GM23338 (cell line): Measurements from ENCODE around the gene EHMT2. TPM values are rescaled to one million over a fixed set of nuclear protein-coding genes. Genes with fewer than 3 reads are reported as not detected.
"Not testable (repeated sequence)": the region's sequence is repeated elsewhere in the genome, so short reads cannot be mapped to it uniquely, and the experiment has no call there.

Experiments
- ATAC-seq: fragments of 200-7000 bp; cut with Tn5 transposase; 3 replicates; pipeline ENCODE4 v1.9.1; 2020
- DNase-seq: peaks from one replicate; pipeline ENCODE4 v3.0.0-alpha.2; 2015; ENCODE audit warnings: low spot score
- H2AFZ ChIP-seq: fragments of 200-600 bp; sonication (generic); 2 replicates; pipeline ENCODE4 v1.8.0; 2016; ENCODE audit warnings: antibody characterized with exemption, mild to moderate bottlenecking, moderate library complexity
- H3F3A ChIP-seq: fragments of 200-600 bp; sonication (generic); replicated peaks from 2 replicates; pipeline ENCODE4 v1.8.0; 2017; ENCODE audit warnings: antibody characterized with exemption, mixed run types, low read depth
- H3K27ac ChIP-seq: fragments of 200-600 bp; sonication (generic); 2 replicates; pipeline ENCODE4 v1.6.1; 2016; ENCODE audit warnings: low read depth
- H3K27me3 ChIP-seq: fragments of 200-600 bp; sonication (generic); 2 replicates; pipeline ENCODE4 v1.8.0; 2016; ENCODE audit warnings: mild to moderate bottlenecking, mixed run types, moderate library complexity; ENCODE audit not compliant: insufficient read depth
- H3K36me3 ChIP-seq: fragments of 200-600 bp; sonication (generic); 2 replicates; pipeline ENCODE4 v1.8.0; 2016; ENCODE audit warnings: mild to moderate bottlenecking; ENCODE audit not compliant: insufficient read depth
- H3K4me1 ChIP-seq: fragments of 200-600 bp; sonication (generic); 2 replicates; pipeline ENCODE4 v1.8.0; 2016; ENCODE audit warnings: mild to moderate bottlenecking, moderate library complexity; ENCODE audit not compliant: insufficient read depth
- H3K4me2 ChIP-seq: fragments of 200-600 bp; sonication (generic); 2 replicates; pipeline ENCODE4 v1.7.1; 2017; ENCODE audit warnings: mixed run types
- H3K4me3 ChIP-seq: fragments of 200-600 bp; sonication (generic); 2 replicates; pipeline ENCODE4 v1.6.1; 2016; ENCODE audit warnings: mixed run types
- H3K79me2 ChIP-seq: fragments of 200-600 bp; sonication (generic); replicated peaks from 2 replicates; pipeline ENCODE4 v1.8.0; 2017; ENCODE audit warnings: mild to moderate bottlenecking; ENCODE audit not compliant: insufficient read depth
- H3K9me2 ChIP-seq: fragments of 200-600 bp; sonication (generic); 2 replicates; pipeline ENCODE4 v1.8.0; 2017; ENCODE audit not compliant: insufficient read depth
- H4K20me1 ChIP-seq: fragments of 200-600 bp; sonication (generic); replicated peaks from 2 replicates; pipeline ENCODE4 v1.8.0; 2017; ENCODE audit warnings: mild to moderate bottlenecking; ENCODE audit not compliant: insufficient read depth
- H3K27ac Mint-ChIP-seq: 2 replicates; pipeline ENCODE4 v1.8.0; 2020; ENCODE audit warnings: inconsistent platforms, mild to moderate bottlenecking, moderate library complexity, mixed read lengths
- H3K27me3 Mint-ChIP-seq: 3 replicates; pipeline ENCODE4 v1.8.0; 2022; ENCODE audit warnings: low read depth, mild to moderate bottlenecking, moderate library complexity, mixed read lengths, inconsistent platforms; ENCODE audit not compliant: insufficient read depth, poor library complexity
- H3K36me3 Mint-ChIP-seq: 3 replicates; pipeline ENCODE4 v1.8.0; 2021; ENCODE audit warnings: low read depth, mild to moderate bottlenecking, inconsistent platforms, moderate library complexity, mixed read lengths
- H3K4me1 Mint-ChIP-seq: 3 replicates; pipeline ENCODE4 v1.8.0; 2020; ENCODE audit warnings: mild to moderate bottlenecking, inconsistent platforms, mixed read lengths
- H3K4me3 Mint-ChIP-seq: 3 replicates; pipeline ENCODE4 v1.8.0; 2021; ENCODE audit warnings: moderate library complexity, mild to moderate bottlenecking, inconsistent platforms, mixed read lengths
- H3K9me3 Mint-ChIP-seq: 3 replicates; pipeline ENCODE4 v1.8.0; 2020; ENCODE audit warnings: moderate library complexity, mild to moderate bottlenecking, inconsistent platforms, mixed read lengths
- EZH2 ChIP-seq: fragments of 200-600 bp; sonication (generic); IDR thresholded peaks from one replicate; pipeline ENCODE4 v1.8.0; 2017; ENCODE audit warnings: antibody characterized with exemption, mild to moderate bottlenecking, low read depth; ENCODE audit not compliant: unreplicated experiment
- EZH2phosphoT487 ChIP-seq: fragments of 200-600 bp; sonication (generic); IDR thresholded peaks from one replicate; pipeline ENCODE4 v1.8.1; 2018; ENCODE audit warnings: antibody characterized with exemption; ENCODE audit not compliant: unreplicated experiment
- JUNB ChIP-seq: IDR thresholded peaks from one replicate; pipeline ENCODE4 v1.6.1; 2016; ENCODE audit warnings: antibody characterized with exemption; ENCODE audit not compliant: unreplicated experiment
- POLR2AphosphoS5 ChIP-seq: IDR thresholded peaks from 2 replicates; pipeline ENCODE4 v1.6.1; 2016; ENCODE audit warnings: antibody characterized with exemption, low read depth
- REST ChIP-seq: IDR thresholded peaks from one replicate; pipeline ENCODE4 v1.6.1; 2018; ENCODE audit warnings: antibody characterized with exemption; ENCODE audit not compliant: unreplicated experiment
- ZNF331 ChIP-seq: fragments of 250-450 bp; sonication (Bioruptor Pico); IDR thresholded peaks from 2 replicates; pipeline ENCODE4 v1.5.0; 2020; ENCODE audit warnings: low read depth, mild to moderate bottlenecking, moderate library complexity
- polyA plus RNA-seq: library from polyadenylated mRNA; unstranded; fragments of >200 nt; fragmentation: Nextera tagmentation; extraction: Ambion mirVana; gene quantifications from 2 replicates; pipeline ENCODE4 v1.2.1, GENCODE V29; 2016
- total RNA-seq: library from RNA; depleted of rRNA; stranded (reverse); fragments of >200 nt; shearing (Covaris generic); gene quantifications from 2 replicates; pipeline ENCODE4 v1.2.3, GENCODE V29; 2014
- TF ChIP-seq, protein P1 (sequence below), 2 experiments: fragments of 200-600 bp in 1 of 2; sonication (generic) in 1 of 2; conservative IDR thresholded peaks; 2 replicates each; pipeline versions ENCODE4 v1.5.1 to v1.6.1; 2016 to 2017; ENCODE audit warnings: antibody characterized with exemption in 2 of 2, low read depth in 2 of 2, mild to moderate bottlenecking in 2 of 2, moderate library complexity in 1 of 2

Gene EHMT2
- total and polyA plus RNA-seq, 2 experiments from 2014 or later = 113 to 193 TPM

- Histone ChIP-seq H4K20me1 (peaks cover 40% of the 10 kb centered on the region), H3F3A (peaks cover 73% of the 10 kb centered on the region), H3K4me3 (peak overlapping the region; percentile 84), H3K79me2 (peaks cover 43% of the 10 kb centered on the region), H3K36me3 (peaks cover 50% of the 10 kb centered on the region), H3K4me2 (peak overlapping the region; percentile 99), H3K4me1 (peaks cover 21% of the 10 kb centered on the region), H3K27ac (peak overlapping the region; percentile 83)
- peak overlapping the region; percentile 97 for H3K4me3 Mint-ChIP-seq
- H3K4me1 Mint-ChIP-seq = peaks cover 26% of the 10 kb centered on the region
- TF ChIP-seq POLR2AphosphoS5 = 0 out of 2 replicates have a peak, but pooled peaks have one; percentile 8
- not testable (repeated sequence) for ATAC-seq, H3K9me2 ChIP-seq, DNase-seq, H3K27me3 ChIP-seq, H3K9me3 Mint-ChIP-seq, H3K27ac Mint-ChIP-seq, H2AFZ ChIP-seq
- peaks cover 70% of the 10 kb centered on the region for H3K36me3 Mint-ChIP-seq
- peaks cover 24% of the 10 kb centered on the region for H3K27me3 Mint-ChIP-seq
Observed at GRCh38 chr6:31838114-31838553, 59.4 kb downstream of the EHMT2 start.

GRCh38 chr6:31837369-31838113, 60.0 kb downstream of the EHMT2 start:
- peaks cover 70% of the 10 kb centered on the region for H3K36me3 Mint-ChIP-seq
- Histone ChIP-seq H3K27me3 (no peaks in the 10 kb centered on the region), H3K4me1 (peaks cover 21% of the 10 kb centered on the region), H3K4me3 (peak overlapping the region; percentile 84), H3K36me3 (peaks cover 50% of the 10 kb centered on the region), H3K79me2 (peaks cover 43% of the 10 kb centered on the region), H3K27ac (peak overlapping the region; percentile 83), H3F3A (peaks cover 76% of the 10 kb centered on the region), H3K4me2 (peak overlapping the region; percentile 99), H4K20me1 (peaks cover 40% of the 10 kb centered on the region), H3K9me2 (no peaks in the 10 kb centered on the region), H2AFZ (no peak overlapping the region)
- H3K9me3 Mint-ChIP-seq = peaks cover 7% of the 10 kb centered on the region; the same call in 1 of the 3 replicates
- no peak for ATAC-seq
- H3K27me3 Mint-ChIP-seq = peaks cover 24% of the 10 kb centered on the region
- H3K27ac Mint-ChIP-seq = peak overlapping the region; percentile 98
- no peak for DNase-seq
- peaks cover 26% of the 10 kb centered on the region for H3K4me1 Mint-ChIP-seq
- peak overlapping the region; percentile 97 for H3K4me3 Mint-ChIP-seq
- TF ChIP-seq EZH2phosphoT487 (no peak), EZH2 (no peak), POLR2AphosphoS5 (peak; percentile 12)
- TF ChIP-seq, protein P1, sequence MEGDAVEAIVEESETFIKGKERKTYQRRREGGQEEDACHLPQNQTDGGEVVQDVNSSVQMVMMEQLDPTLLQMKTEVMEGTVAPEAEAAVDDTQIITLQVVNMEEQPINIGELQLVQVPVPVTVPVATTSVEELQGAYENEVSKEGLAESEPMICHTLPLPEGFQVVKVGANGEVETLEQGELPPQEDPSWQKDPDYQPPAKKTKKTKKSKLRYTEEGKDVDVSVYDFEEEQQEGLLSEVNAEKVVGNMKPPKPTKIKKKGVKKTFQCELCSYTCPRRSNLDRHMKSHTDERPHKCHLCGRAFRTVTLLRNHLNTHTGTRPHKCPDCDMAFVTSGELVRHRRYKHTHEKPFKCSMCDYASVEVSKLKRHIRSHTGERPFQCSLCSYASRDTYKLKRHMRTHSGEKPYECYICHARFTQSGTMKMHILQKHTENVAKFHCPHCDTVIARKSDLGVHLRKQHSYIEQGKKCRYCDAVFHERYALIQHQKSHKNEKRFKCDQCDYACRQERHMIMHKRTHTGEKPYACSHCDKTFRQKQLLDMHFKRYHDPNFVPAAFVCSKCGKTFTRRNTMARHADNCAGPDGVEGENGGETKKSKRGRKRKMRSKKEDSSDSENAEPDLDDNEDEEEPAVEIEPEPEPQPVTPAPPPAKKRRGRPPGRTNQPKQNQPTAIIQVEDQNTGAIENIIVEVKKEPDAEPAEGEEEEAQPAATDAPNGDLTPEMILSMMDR (conservative IDR thresholded peaks at IDR 0.05; ENCODE audit: low read depth in 2 of 2) = no peak

GRCh38 chr6:31836474-31837368, 60.8 kb downstream of the EHMT2 start:
- Histone ChIP-seq H3K4me1 (peaks cover 21% of the 10 kb centered on the region), H3K79me2 (peaks cover 46% of the 10 kb centered on the region), H3K4me3 (peak overlapping the region; percentile 84), H4K20me1 (peaks cover 40% of the 10 kb centered on the region), H3K9me2 (no peaks in the 10 kb centered on the region), H3F3A (peaks cover 71% of the 10 kb centered on the region), H3K4me2 (peak overlapping the region; percentile 99), H3K27me3 (no peaks in the 10 kb centered on the region), H2AFZ (no peak overlapping the region), H3K36me3 (peaks cover 50% of the 10 kb centered on the region), H3K27ac (peak overlapping the region; percentile 83)
- TF ChIP-seq EZH2 = no peak
- no peak for TF ChIP-seq ZNF331
- TF ChIP-seq POLR2AphosphoS5 = no peak
- no peak for TF ChIP-seq REST
- no peak for TF ChIP-seq JUNB
- H3K27ac Mint-ChIP-seq = peak overlapping the region; percentile 98
- H3K36me3 Mint-ChIP-seq = peaks cover 70% of the 10 kb centered on the region
- H3K27me3 Mint-ChIP-seq = peaks cover 24% of the 10 kb centered on the region
- H3K4me1 Mint-ChIP-seq = peaks cover 26% of the 10 kb centered on the region
- DNase-seq (no peak), ATAC-seq (no peak)
- peak overlapping the region; percentile 97 for H3K4me3 Mint-ChIP-seq
- H3K9me3 Mint-ChIP-seq = peaks cover 7% of the 10 kb centered on the region; the same call in 1 of the 3 replicates
